Astrocyte (in vitro differentiated cells and primary cell): ENCODE measurements around the gene TRPM6.

Experiments used
- CTCF ChIP-seq: IDR thresholded peaks from 2 replicates; pipeline ENCODE4 v1.5.1; 2011; ENCODE audit warnings: low read depth, mild to moderate bottlenecking, inconsistent platforms, low read length, moderate library complexity; ENCODE audit not compliant: insufficient read depth
- EZH2 ChIP-seq: IDR thresholded peaks from 2 replicates; pipeline ENCODE4 v1.6.1; 2012; ENCODE audit warnings: mild to moderate bottlenecking, low read length, inconsistent platforms; ENCODE audit not compliant: insufficient read depth

GRCh38 chr9:74765481-74765971 is 122.2 kb downstream of the TRPM6 start:
- TF ChIP-seq CTCF = no peak
- no peak for TF ChIP-seq EZH2
